Stimulated activated CD4-positive, alpha-beta T cell treated with anti-CD3 and anti-CD28 coated beads, Interleukin-12 subunit alpha, Interleukin-12 subunit beta, amount 100 ng/mL, for 48 hours (primary cell): ENCODE measurements around the gene ADGRF3.
A peak's percentile ranks its signal among the peaks of the same experiment; 100 is the strongest.
"Not testable (repeated sequence)": the region's sequence is repeated elsewhere in the genome, so short reads cannot be mapped to it uniquely, and the experiment has no call there.

Experiments
- DNase-seq, 3 donors: peaks; one replicate each; pipeline ENCODE4 v3.0.0-alpha.2; 2020; ENCODE audit warnings: low read depth in 2 of 3, low spot score in 1 of 3

ADGRF3 gene

GRCh38 chr2:26352892-26353291, 6.3 kb upstream of the ADGRF3 start:
- peak; percentile 15 to 43 (median 17) for DNase-seq

DNA sequence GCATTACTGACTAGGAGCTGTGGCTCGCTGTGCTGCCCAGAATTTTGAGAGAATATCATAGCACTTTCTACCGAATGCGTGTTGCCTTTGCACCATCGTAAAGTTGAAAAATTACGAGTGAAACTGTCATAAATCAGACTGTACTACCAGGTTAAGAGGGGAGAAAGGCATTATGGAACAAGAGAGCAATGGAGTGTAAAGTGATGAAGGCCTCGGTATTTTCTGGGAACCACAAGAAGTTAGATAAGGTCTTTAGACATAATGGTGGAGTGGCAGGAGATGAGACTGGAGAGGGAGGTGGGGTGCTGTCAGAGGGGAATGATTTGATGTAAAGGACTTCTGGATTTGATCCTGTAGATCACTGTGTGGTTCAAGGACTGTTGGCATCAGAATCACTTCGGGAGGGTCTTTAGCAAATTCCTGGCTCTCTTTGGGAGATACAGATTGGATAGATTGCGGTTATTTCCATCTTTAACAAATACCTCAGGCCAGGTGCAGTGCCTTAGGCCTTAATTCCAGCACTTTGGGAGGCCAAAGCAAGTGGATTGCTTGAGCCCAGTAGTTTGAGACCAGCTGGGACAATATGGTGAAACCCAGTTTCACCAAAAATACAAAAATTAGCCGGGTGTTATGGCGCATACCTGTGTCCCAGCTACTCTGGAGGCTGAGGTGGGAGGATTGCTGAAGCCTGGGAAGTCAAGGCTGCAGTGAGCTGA, 4.9 kb upstream of the ADGRF3 start:
- DNase-seq, result no peak

GRCh38 chr2:26349690-26350089, 3.1 kb upstream of the ADGRF3 start:
- DNase-seq, result no peak

DNA sequence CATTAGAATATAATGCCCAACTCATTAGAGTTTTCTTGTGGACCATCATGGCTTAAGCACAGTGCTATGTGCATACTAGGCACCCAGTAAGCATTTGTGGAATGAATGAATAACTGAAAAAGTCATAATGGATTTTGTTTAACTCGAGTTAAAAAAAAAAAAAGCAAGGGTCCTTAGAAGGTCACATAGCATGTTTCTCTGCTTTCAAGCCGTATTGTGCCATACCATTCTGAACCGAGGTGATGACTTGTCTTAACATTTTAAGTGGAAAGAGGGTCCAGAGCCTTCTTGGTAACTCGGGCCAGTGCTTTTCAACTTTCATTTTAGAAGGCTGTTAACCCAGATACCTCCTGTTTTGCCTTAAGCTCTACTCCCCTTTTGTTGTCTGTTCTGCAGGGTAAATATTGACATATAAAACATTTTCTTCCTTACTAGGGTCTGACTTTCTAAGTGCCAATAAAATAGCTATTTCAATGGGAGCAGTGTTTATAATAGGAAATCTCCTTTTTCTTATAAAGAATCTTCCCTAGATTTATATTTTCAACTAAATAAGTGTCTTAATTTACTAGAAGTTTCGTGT, 787 bp upstream of the ADGRF3 start:
- no peak for DNase-seq

DNA sequence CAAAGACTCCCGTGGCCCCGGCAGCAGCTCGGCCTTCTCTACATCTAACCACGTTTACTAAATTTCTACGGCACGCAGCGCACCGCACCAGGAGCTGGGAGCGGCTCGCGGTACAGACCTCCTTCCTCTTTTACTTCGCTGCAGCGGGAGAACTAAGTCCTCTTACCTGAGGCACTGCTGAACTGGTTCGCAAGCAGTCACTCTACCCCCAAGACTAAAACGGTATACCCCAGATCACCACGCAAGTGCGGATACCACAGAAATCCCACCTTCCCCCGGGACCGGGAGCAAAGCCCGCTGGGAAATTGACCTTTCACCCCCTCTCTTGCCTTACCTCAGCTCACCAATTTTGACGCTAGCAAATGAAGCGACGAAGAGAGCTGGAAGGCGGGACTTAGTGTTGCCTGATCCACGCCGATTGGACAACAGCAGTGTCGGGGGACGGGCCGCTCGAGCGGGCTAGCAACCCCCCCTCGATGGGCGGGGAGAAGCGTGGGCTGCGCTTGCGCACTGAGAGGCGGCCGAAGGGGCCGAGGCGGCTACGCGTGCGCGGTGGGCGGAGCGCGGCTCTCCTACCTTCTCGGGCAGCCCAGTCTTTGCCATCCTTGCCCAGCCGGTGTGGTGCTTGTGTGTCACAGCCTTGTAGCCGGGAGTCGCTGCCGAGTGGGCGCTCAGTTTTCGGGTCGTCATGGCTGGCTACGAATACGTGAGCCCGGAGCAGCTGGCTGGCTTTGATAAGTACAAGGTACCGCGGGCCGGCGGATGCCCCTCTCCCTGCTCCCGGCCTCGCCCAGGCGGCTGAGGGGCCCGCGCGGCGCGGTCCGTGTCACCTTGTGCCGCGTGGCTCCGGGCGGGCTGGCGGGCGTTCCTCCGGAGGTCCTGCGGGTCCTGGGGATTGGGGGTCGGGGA, 790 bp downstream of the ADGRF3 start, which contains the start of gene SELENOI:
SELENOI (plus strand) TSS at position 599 of the 909 bp plus-strand sequence; CDS start at position 689, 90 bp downstream.
- DNase-seq, result peak; percentile 99

GRCh38 chr2:26345283-26345544, 1.4 kb downstream of the ADGRF3 start:
- no peak for DNase-seq

GRCh38 chr2:26344581-26345282, 1.9 kb downstream of the ADGRF3 start:
- DNase-seq, result peak in 2 of 3 donors; percentile 4 to 20

DNA sequence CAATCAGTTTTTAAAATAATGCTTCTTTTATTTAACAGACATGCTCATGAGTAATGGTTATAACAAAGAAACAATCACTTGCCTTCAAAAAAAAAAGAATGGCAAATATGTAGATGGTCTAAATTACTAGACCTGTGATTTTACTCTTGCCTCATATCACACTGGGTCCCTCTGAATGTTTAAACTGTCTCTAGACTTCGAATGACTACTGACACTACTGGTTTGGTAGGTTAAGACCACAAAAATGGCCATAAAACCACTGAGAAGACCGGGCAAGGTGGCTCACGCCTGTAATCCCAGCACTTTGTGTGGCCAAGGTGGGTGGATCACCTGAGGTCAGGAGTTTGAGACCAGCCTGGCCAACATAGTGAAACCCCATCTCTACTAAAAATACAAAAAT, 5.8 kb downstream of the ADGRF3 start:
- DNase-seq, result no peak

DNA sequence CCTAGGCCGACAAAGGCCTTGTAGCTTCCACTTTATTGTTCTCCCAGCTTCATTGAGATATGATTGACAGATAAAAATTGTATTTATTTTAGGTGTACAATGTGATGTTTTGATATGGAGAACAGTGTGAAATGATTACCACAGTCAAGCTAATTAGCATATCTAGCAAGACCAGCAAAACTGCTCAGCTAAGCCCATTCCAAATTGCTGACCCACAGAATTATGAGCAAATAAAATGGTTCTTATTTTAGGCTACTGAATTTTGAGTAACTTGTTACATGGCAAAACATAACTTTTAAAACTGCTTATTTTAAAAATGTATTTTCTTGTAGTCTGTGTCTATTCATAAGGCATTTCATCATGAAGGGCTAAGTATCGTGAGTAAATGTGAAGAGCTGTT, 9.3 kb downstream of the ADGRF3 start:
- DNase-seq, result no peak

GRCh38 chr2:26336719-26337118, 9.9 kb downstream of the ADGRF3 start:
- DNase-seq, result no peak

DNA sequence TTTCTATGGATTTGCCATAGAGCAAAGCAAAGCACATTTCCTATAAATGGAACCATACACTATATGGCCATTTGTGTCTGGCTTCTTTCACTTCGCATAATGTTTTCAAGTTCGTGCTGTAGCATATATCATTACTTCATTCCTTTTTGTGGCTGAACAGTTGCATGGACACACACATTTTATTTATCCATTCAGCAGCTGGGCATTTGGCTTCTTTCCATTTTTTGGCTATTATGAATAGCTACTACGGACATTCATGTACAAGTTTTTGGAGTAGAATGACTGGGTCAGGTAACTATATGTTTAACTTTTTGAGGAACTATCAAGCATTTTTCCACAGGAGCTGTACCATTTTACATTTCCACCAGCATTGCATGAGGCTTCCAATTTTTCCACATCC, 11.4 kb downstream of the ADGRF3 start:
- DNase-seq, result no peak

DNA sequence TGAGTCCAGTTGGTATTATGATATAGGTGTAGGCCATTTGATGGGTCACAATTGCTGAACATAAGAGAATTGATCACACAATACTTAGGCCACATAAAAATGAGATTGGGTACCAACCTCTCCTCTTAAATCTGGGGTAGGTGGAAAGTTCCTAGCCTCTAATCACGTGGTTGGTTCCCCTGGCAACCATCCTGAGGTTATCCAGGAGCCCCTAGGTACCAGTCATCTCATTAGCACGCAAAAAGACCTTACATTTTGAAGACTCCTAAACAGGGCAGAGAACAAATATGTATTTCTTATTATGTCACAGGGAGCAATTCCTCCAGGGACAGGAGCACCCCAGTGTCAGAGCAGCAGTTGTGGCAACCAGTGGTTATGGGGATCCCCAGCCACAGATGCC, 13.3 kb downstream of the ADGRF3 start:
- DNase-seq, result no peak

- DNase-seq, result not testable (repeated sequence)
Observed at GRCh38 chr2:26331321-26331720, 15.3 kb downstream of the ADGRF3 start.

- no peak for DNase-seq
Observed at GRCh38 chr2:26330604-26331003, 16.0 kb downstream of the ADGRF3 start.

DNA sequence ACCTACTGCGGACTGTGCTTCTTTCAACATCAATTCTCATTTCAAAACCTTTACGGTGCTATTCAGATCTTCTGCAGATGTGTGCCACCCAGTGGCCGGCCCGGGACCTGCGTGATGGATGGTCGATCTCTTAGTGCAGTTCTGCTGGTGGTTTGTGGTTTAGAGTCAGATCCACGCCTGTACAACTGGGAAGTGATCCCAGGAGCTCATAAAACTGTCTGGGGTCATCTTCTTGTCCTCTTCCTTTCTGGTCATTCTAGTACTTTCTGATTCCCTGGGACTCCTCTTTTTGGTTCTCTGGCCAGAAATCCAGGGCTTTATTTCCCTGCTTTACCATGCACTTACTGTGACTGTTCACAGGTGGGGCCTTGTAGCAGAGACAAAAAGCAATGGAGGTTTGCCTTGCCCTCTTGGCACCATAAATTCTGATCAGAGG, 16.5 kb downstream of the ADGRF3 start:
- peak; percentile 76 to 83 (median 77) for DNase-seq

GRCh38 chr2:26329083-26329482, 17.5 kb downstream of the ADGRF3 start:
- DNase-seq, result not testable (repeated sequence)

GRCh38 chr2:26327291-26328272, 19.0 kb downstream of the ADGRF3 start:
- DNase-seq, result no peak

DNA sequence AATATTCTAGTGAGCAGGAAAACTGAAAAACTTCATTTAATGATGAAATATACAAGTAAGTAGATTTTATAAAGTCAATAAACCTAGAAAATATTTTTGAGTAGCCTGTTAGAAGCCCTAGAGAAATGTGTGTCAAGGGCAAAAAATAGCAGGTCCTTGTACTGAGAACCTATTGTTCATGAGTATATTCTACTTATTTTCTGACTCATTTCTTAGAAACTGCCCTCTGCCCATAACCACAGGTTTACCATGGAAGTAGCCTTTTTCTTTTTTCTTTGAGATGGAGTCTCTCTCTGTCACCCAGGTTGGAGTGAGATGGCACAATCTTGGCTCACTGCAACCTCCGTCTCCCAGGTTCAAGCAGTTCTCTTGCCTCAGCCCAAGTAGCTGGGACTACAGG, 20.1 kb downstream of the ADGRF3 start:
- no peak for DNase-seq

GRCh38 chr2:26325851-26326250, 20.7 kb downstream of the ADGRF3 start:
- no peak for DNase-seq

DNA sequence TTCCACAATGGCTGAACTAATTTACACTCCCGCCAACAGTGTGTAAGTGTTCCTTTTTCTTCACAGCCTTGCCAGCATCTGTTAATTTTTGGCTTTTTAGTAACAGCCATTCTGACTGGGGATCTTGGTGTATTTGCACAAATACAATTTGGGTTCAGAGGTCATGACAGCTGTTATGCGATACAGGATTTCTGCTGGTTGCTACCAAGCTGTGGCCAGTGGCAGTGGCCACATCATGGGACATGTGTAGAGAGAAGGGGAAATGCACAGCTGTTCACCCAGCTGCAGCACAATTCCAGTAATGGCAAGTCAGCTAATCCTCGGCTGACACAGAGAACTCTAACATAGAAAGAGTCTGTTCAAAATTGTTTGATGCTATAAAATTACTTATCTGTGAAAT, 21.7 kb downstream of the ADGRF3 start:
- no peak for DNase-seq
